Natural killer cell treated with Interleukin-12 subunit alpha and Interleukin-12 subunit beta and Interleukin-15 and Interleukin-18, amount 100 ng/mL, for 72 hours (primary cell): ENCODE data around the gene ADAMTSL1. TPM values are rescaled to one million over a fixed set of nuclear protein-coding genes. Genes with fewer than 3 reads are reported as not detected.

ENCODE experiments used
- ATAC-seq, 2 donors: fragments of 150-1000 bp; cut with Tn5 transposase in 1 of 2; sonication (Bioruptor Pico), chemical (Tn5 transposase) in 1 of 2; 2 replicates each; pipeline ENCODE4 v1.10.0; 2021
- DNase-seq: peaks from one replicate; pipeline ENCODE4 v3.0.0; 2022; ENCODE audit warnings: low spot score
- H3K27ac Mint-ChIP-seq, 2 donors: 1 replicate in 1 of 2; 2 replicates in 1 of 2; pipeline ENCODE4 v1.8.0; 2022; ENCODE audit warnings: mixed read lengths in 2 of 2, mild to moderate bottlenecking in 1 of 2, moderate library complexity in 1 of 2
- H3K27me3 Mint-ChIP-seq, 2 donors: 1 replicate in 1 of 2; 2 replicates in 1 of 2; pipeline ENCODE4 v1.8.0; 2022; ENCODE audit warnings: mixed read lengths in 2 of 2
- H3K36me3 Mint-ChIP-seq: one replicate; pipeline ENCODE4 v1.8.0; 2022; ENCODE audit warnings: mixed read lengths
- H3K4me1 Mint-ChIP-seq, 2 donors: 1 replicate in 1 of 2; 2 replicates in 1 of 2; pipeline ENCODE4 v1.8.0; 2022; ENCODE audit warnings: low read depth in 2 of 2, mixed read lengths in 2 of 2, mild to moderate bottlenecking in 1 of 2
- H3K4me3 Mint-ChIP-seq: one replicate; pipeline ENCODE4 v1.8.0; 2022; ENCODE audit warnings: mixed read lengths
- H3K9me3 Mint-ChIP-seq: 2 replicates; pipeline ENCODE4 v1.8.0; 2022; ENCODE audit warnings: mixed read lengths
- total RNA-seq, 2 donors: library from RNA; stranded (reverse); gene quantifications; one replicate each; pipeline ENCODE4 v1.2.3, GENCODE V29; 2022

The ADAMTSL1 gene
- total RNA-seq, 2 donors from 2014 or later: not detected

DNA sequence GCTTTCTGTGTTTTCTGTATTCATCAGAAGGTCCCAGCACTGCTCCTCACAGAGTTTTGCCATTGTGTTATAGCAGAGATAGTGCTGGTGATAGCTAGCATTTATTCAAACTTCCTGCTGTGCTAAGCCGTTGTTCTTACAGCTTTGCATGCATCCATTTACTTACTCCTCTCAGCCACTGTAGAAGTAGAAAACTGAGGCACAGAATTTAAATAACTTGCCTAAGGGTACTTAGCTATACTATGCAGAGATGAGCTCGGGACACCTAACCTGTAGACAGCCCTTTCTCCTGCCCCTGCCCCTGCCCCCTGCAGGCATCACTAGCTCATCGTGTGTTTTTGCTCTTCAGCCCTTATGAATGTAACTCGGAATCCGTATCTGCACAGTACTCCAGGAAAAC lies 331.4 kb downstream of the ADAMTSL1 start:
- H3K4me1 Mint-ChIP-seq: no peaks in the 10 kb centered on the region
- H3K9me3 Mint-ChIP-seq: no peaks in the 10 kb centered on the region
- H3K27ac Mint-ChIP-seq: no peak overlapping the region
- no peak for ATAC-seq
- peaks cover 9 to 16% of the 10 kb centered on the region in 2 donors for H3K27me3 Mint-ChIP-seq
- DNase-seq: no peak
- H3K4me3 Mint-ChIP-seq: no peak overlapping the region
- H3K36me3 Mint-ChIP-seq: no peaks in the 10 kb centered on the region

GRCh38 chr9:18806232-18807080 lies 332.5 kb downstream of the ADAMTSL1 start:
- no peak overlapping the region for H3K4me3 Mint-ChIP-seq
- DNase-seq: no peak
- H3K27me3 Mint-ChIP-seq: peaks cover 9 to 16% of the 10 kb centered on the region in 2 donors
- ATAC-seq: no peak
- no peak overlapping the region for H3K27ac Mint-ChIP-seq
- no peaks in the 10 kb centered on the region for H3K9me3 Mint-ChIP-seq
- H3K36me3 Mint-ChIP-seq: no peaks in the 10 kb centered on the region
- H3K4me1 Mint-ChIP-seq: no peaks in the 10 kb centered on the region

- no peaks in the 10 kb centered on the region for H3K9me3 Mint-ChIP-seq
- no peaks in the 10 kb centered on the region for H3K36me3 Mint-ChIP-seq
- DNase-seq: no peak
- H3K27me3 Mint-ChIP-seq: peaks cover 7 to 12% of the 10 kb centered on the region in 2 donors
- no peaks in the 10 kb centered on the region for H3K4me1 Mint-ChIP-seq
- H3K4me3 Mint-ChIP-seq: no peak overlapping the region
- H3K27ac Mint-ChIP-seq: no peak overlapping the region
- no peak for ATAC-seq
Observed at GRCh38 chr9:18810581-18810980, 336.6 kb downstream of the ADAMTSL1 start.

- peaks cover 4 to 12% of the 10 kb centered on the region in 2 donors for H3K27me3 Mint-ChIP-seq
- no peak overlapping the region for H3K4me3 Mint-ChIP-seq
- no peaks in the 10 kb centered on the region for H3K36me3 Mint-ChIP-seq
- DNase-seq (no peak), ATAC-seq (peak in 1 of 2 donors; percentile 59)
- H3K27ac Mint-ChIP-seq: no peak overlapping the region
- no peaks in the 10 kb centered on the region for H3K9me3 Mint-ChIP-seq
- no peaks in the 10 kb centered on the region for H3K4me1 Mint-ChIP-seq
Observed at GRCh38 chr9:18811171-18811570, 337.2 kb downstream of the ADAMTSL1 start.

DNA sequence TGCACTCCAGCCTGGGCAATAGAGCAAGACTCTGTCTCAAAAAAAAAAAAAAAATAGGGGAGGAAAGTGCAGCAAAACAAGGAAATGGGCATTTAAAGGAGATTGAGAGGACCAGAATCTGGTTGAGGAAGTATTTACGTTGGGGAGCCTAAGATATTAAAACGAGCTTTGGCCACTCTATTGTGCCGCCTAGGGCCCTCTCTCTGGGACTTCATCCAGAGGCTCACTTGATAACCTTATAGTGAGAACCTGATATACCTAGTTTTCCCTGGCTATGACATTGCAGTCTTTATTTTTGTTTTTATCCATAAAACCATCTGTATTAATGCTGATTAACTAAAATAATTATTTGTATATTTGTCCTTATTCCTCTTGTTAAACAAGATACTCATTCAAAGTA lies 345.5 kb downstream of the ADAMTSL1 start:
- Mint-ChIP-seq H3K4me1 (no peaks in the 10 kb centered on the region), H3K27me3 (peaks cover 8 to 19% of the 10 kb centered on the region in 2 donors), H3K9me3 (no peaks in the 10 kb centered on the region), H3K36me3 (no peaks in the 10 kb centered on the region), H3K27ac (no peak overlapping the region), H3K4me3 (no peak overlapping the region)
- DNase-seq: no peak
- ATAC-seq: no peak

GRCh38 chr9:18820566-18821095 lies 346.7 kb downstream of the ADAMTSL1 start:
- DNase-seq: no peak

GRCh38 chr9:18821788-18822187 lies 347.8 kb downstream of the ADAMTSL1 start:
- Mint-ChIP-seq H3K9me3 (no peaks in the 10 kb centered on the region), H3K4me1 (no peaks in the 10 kb centered on the region), H3K27me3 (peaks cover 3 to 10% of the 10 kb centered on the region in 2 donors), H3K27ac (no peak overlapping the region), H3K36me3 (no peaks in the 10 kb centered on the region), H3K4me3 (no peak overlapping the region)
- ATAC-seq: no peak
- no peak for DNase-seq

More at GRCh38 chr9:18820566-18821095, 346.7 kb downstream of the ADAMTSL1 start:
- Mint-ChIP-seq H3K4me3 (no peak overlapping the region), H3K9me3 (no peaks in the 10 kb centered on the region), H3K36me3 (no peaks in the 10 kb centered on the region), H3K27ac (no peak overlapping the region), H3K4me1 (no peaks in the 10 kb centered on the region), H3K27me3 (peaks cover 3 to 11% of the 10 kb centered on the region in 2 donors)
- no peak for ATAC-seq

DNA sequence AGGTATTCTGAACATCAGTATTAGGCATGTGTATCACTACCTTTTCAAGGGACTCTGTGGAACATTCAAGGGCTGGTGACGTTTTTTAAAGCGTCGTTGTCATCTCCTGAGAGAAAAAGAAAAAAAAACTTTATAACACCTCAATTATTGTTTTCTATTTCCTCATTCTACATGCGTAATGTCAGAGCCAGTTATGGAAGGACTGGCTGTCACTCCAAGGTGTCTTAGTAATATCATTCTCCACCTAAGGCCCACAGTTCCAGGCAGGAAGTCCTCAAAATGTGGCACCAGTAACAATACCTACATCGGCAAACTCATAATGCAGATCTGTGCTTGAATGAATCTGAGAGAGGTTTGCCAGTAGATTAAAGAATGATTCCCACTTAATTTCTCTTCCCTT lies 348.9 kb downstream of the ADAMTSL1 start:
- Mint-ChIP-seq H3K4me1 (no peaks in the 10 kb centered on the region), H3K27ac (no peak overlapping the region), H3K27me3 (peaks cover 0 to 3% of the 10 kb centered on the region in 2 donors), H3K9me3 (no peaks in the 10 kb centered on the region), H3K36me3 (no peaks in the 10 kb centered on the region), H3K4me3 (no peak overlapping the region)
- no peak for ATAC-seq
- DNase-seq: no peak

- no peak overlapping the region for H3K4me3 Mint-ChIP-seq
- DNase-seq (no peak), ATAC-seq (no peak)
- H3K4me1 Mint-ChIP-seq: no peaks in the 10 kb centered on the region
- no peak overlapping the region for H3K27ac Mint-ChIP-seq
- H3K27me3 Mint-ChIP-seq: peaks cover 0 to 3% of the 10 kb centered on the region in 2 donors
- H3K36me3 Mint-ChIP-seq: no peaks in the 10 kb centered on the region
- no peaks in the 10 kb centered on the region for H3K9me3 Mint-ChIP-seq
Observed at GRCh38 chr9:18824095-18824666, 350.2 kb downstream of the ADAMTSL1 start.

GRCh38 chr9:18825656-18826170 lies 351.8 kb downstream of the ADAMTSL1 start:
- no peak overlapping the region for H3K4me3 Mint-ChIP-seq
- no peak overlapping the region for H3K27ac Mint-ChIP-seq
- H3K36me3 Mint-ChIP-seq: no peaks in the 10 kb centered on the region
- ATAC-seq: no peak
- H3K4me1 Mint-ChIP-seq: no peaks in the 10 kb centered on the region
- no peak for DNase-seq
- peaks cover 0 to 2% of the 10 kb centered on the region in 2 donors for H3K27me3 Mint-ChIP-seq
- no peaks in the 10 kb centered on the region for H3K9me3 Mint-ChIP-seq

DNA sequence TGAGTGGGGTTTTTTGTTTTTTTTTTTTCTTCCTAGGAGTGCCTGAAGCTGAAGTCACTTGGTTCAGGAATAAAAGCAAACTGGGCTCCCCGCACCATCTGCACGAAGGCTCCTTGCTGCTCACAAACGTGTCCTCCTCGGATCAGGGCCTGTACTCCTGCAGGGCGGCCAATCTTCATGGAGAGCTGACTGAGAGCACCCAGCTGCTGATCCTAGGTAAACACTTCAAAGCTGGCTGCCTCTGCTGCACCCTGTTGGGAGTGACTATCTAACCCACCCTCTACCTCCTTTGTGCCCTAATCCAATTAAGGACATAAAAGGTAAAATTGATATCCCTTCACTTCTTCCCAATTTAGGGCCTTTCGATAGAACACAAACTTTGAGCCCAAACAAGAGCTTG lies 352.3 kb downstream of the ADAMTSL1 start:
- no peak overlapping the region for H3K4me3 Mint-ChIP-seq
- ATAC-seq: no peak
- no peak for DNase-seq
- no peaks in the 10 kb centered on the region for H3K36me3 Mint-ChIP-seq
- no peaks in the 10 kb centered on the region for H3K27me3 Mint-ChIP-seq
- H3K9me3 Mint-ChIP-seq: no peaks in the 10 kb centered on the region
- H3K27ac Mint-ChIP-seq: no peak overlapping the region
- H3K4me1 Mint-ChIP-seq: no peaks in the 10 kb centered on the region

DNA sequence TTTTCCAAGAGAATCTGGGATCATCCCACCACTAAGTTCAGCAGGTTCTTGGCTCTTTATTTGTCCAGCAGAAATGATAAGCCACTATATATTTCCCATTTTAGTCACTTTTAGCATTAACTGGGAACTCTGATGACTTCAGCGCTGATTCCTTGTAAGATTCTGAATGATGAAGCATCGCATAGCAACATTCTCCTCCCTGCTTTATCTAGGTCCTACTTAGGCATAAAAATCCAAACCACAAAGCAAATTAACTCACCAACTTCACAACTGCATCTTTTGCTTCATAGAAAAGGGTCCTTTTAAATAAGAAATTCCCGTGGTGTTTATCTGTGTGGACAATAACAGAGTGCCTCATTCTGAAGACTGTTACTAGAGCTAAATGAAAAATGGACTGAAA lies 355.1 kb downstream of the ADAMTSL1 start:
- H3K36me3 Mint-ChIP-seq: no peaks in the 10 kb centered on the region
- no peak overlapping the region for H3K27ac Mint-ChIP-seq
- ATAC-seq (no peak), DNase-seq (no peak)
- peaks cover 3 to 8% of the 10 kb centered on the region in 2 donors for H3K27me3 Mint-ChIP-seq
- no peaks in the 10 kb centered on the region for H3K9me3 Mint-ChIP-seq
- H3K4me1 Mint-ChIP-seq: no peaks in the 10 kb centered on the region
- no peak overlapping the region for H3K4me3 Mint-ChIP-seq

DNA sequence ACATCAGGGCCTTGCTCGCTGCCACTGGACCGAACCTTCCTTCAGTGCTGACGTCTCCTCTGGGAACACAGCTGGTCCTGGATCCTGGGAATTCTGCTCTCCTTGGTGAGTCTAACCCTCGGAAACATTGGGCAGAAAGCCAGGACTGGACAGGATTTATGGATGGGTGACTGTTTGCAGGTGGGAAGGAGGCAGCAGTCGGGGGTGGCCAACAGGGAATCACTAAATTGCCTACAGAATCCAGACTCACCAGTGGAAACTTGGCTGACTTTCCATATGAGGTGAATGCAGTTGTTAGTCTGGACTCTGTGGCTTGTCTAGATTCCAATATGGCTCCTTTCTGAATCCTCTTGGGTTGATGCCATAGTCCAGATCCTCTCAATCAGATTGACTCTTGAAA lies 355.9 kb downstream of the ADAMTSL1 start:
- Mint-ChIP-seq H3K4me1 (no peaks in the 10 kb centered on the region), H3K27ac (no peak overlapping the region), H3K4me3 (no peak overlapping the region), H3K9me3 (no peaks in the 10 kb centered on the region), H3K27me3 (peaks cover 3 to 8% of the 10 kb centered on the region in 2 donors), H3K36me3 (no peaks in the 10 kb centered on the region)
- no peak for ATAC-seq
- DNase-seq: no peak

DNA sequence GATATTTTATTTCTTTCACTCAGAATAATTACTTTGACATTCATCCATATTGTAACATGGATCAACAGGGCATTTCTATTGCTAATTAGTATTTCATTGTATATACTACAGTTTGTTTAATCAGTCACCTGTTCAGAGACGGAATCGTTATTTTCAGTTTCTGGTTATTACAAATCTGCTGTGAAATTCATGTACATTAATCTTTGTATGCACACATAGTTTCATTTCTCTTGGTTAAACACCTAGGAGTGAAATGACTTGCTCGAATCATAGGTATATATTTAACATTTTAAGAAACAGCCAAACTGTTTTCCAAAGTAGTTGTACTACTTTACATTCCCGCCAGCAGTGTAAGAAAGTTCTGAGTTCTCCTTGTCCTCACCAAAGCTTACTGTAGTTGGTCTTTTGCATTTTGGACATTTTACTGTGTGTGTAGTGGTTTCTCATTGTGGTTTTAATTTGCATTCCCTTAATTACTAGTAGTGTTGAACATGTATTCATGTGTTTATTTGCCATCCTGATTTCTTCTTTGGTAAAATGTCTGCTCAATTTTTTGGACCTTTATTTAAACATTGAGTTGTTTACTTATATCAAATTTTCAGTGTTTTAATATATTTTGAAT lies 360.9 kb downstream of the ADAMTSL1 start:
- Mint-ChIP-seq H3K9me3 (no peaks in the 10 kb centered on the region), H3K27ac (no peak overlapping the region), H3K27me3 (peaks cover 5 to 31% of the 10 kb centered on the region in 2 donors), H3K4me1 (no peaks in the 10 kb centered on the region), H3K4me3 (no peak overlapping the region), H3K36me3 (no peaks in the 10 kb centered on the region)
- ATAC-seq (no peak), DNase-seq (no peak)
